CD4-positive, alpha-beta T cell treated with Interleukin-15 for 4 hours (primary cell): ENCODE data around the gene ITSN1.
"Not testable (repeated sequence)": the region's sequence is repeated elsewhere in the genome, so short reads cannot be mapped to it uniquely, and the experiment has no call there.

Experiments
- DNase-seq: peaks from one replicate; pipeline ENCODE4 v3.0.0-alpha.2; 2020; ENCODE audit warnings: low spot score

Gene ITSN1

GRCh38 chr21:33682992-33683627 lies 40.8 kb downstream of the ITSN1 start:
- DNase-seq = no peak

GRCh38 chr21:33684068-33684467 lies 41.8 kb downstream of the ITSN1 start:
- no peak for DNase-seq

DNA sequence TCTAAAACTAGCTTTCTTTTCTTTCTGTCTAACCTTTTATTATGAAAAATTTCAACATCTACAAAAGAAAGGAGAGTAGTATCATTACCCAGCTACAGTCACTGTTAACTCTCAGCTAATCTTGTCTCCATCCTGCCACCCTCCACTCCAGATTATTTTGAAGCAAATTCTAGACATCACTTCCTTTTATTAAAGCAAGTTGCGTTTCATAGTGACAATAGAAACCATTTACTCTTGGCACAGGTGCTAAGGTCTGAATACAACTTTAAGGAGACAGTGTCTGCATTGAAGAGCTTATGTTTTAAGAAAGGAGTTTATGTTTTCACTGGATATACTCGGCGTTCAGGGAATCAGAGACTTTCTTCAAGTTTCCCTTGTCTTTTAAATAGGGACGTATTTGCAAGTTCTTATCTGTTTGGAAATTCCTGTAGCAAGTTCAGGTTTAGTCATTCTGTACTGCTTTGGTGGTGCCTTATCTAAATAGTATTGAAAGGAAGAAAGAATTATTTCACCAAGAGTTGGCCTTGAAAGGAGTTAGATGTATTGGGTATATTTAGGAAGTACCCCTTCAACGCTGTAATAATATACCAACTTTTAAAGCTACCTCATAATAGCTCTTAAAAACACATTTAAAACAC lies 42.7 kb downstream of the ITSN1 start:
- no peak for DNase-seq

- DNase-seq = no peak
These were observed 43.4 kb downstream of the ITSN1 start for GRCh38 chr21:33685613-33686197.

DNA sequence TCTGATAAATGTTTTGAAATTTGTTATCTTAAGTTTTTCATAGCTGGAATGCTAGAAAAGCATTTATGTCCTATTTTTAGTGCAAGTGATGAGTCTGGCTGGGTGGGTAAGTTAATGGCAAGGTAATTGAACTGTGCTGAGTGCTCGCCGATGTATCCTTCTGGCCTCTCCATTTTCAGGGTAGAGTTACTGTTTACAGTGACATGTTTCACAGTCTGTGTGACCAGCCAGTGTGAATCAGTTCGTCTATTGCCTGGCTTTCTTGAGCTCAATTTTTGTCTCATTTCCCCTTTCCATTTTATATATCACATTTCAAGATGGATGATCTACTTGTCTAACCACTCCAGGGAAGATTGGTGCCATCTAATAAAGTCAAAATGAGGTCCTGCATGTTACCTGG lies 44.1 kb downstream of the ITSN1 start:
- no peak for DNase-seq

GRCh38 chr21:33687634-33688033 lies 45.3 kb downstream of the ITSN1 start:
- no peak for DNase-seq

- no peak for DNase-seq
These were observed 46.1 kb downstream of the ITSN1 start for GRCh38 chr21:33688353-33688752.

GRCh38 chr21:33690874-33691273 lies 48.6 kb downstream of the ITSN1 start:
- DNase-seq = no peak

DNA sequence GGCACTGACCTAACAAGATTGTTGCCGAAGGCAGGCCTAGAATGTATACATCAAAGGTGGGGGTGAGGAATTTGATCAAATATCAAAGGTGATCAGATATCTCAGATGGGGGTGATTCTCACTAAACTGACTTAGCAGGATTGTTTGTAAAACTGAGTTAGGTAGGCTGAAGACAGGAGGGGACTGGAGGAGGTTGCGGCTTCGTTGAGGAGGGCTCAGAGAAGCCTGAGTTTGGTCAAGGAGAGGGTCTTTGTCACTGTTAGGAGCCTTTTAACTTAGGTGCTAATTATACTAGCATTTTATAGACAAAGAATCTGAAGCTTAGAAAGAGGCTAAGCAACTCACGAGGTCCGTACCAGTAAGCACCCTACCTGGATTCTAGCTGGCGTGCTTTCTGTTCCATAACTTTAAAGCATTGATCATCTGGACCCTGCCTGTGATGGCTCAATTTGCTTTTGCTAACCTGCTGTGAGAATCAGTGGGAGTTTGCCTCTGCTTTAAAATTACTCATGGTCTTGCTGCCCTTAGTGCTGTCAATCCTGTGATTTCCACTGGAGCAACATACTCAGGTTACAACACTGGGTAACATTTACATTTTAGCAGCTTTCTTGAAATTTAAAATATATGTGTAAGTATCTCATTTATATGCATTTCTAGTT lies 49.8 kb downstream of the ITSN1 start:
- no peak for DNase-seq

DNA sequence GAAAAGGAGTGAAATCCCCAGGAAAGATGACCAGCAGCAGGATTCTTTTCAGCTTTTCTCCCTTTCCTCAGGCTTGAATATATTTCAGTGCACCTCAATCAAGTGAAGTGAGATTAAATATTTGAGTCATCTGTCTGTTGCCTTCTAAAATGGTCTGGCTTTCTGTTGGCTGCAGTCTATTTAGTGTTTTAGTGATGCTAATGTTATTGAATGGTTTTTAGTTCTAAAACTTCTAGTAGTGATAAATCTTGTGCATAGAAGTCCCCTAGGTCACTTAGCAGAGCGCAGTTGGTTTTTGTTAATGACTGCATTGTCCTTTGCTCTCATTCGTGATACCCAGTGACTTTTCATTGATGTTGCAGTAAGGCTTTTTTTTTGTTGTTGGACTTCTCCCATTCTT lies 53.5 kb downstream of the ITSN1 start:
- no peak for DNase-seq

DNA sequence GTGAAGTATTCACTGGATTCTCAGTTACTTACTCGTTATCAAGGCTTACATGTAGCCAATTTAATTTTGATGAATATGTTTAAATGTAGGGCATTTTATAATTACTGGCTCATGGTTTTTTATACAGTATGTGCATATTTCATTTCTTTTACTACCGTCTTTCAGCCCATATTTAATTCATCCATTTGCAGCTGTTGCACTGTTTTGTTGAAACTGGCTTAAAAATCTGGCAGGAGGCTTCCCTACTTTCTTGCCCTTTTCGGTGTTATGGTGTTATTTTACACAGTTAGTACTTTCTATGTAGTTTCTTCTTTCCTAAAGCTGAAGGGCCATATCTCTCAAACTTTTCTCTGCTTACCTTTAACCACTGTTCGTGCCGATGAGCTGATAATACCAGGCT lies 54.2 kb downstream of the ITSN1 start:
- no peak for DNase-seq

GRCh38 chr21:33698087-33698860 lies 56.0 kb downstream of the ITSN1 start:
- DNase-seq = no peak

- DNase-seq = no peak
These were observed 57.0 kb downstream of the ITSN1 start for GRCh38 chr21:33699277-33699676.

DNA sequence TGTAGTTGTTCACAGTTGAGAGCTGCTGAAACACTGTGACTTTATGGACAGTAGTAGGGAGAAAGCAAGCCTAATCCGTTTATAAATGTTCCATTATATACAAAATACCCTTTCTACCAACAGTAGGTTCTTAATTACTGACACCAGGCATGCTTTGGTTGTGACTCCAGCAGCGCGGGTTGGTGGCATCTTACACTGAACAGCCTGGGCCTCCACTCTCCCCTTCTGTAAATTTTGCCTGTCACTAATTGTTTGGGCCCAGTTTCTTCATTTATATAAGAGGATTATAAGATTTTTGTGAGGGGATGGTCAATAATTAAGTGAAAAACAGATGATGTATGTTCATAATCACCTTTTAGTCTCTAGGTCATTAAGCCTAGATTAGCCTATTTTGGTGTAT lies 58.2 kb downstream of the ITSN1 start:
- no peak for DNase-seq

GRCh38 chr21:33703750-33704606 lies 61.7 kb downstream of the ITSN1 start:
- no peak for DNase-seq

GRCh38 chr21:33707846-33708245 lies 65.5 kb downstream of the ITSN1 start:
- DNase-seq = no peak

GRCh38 chr21:33708874-33709273 lies 66.6 kb downstream of the ITSN1 start:
- no peak for DNase-seq

DNA sequence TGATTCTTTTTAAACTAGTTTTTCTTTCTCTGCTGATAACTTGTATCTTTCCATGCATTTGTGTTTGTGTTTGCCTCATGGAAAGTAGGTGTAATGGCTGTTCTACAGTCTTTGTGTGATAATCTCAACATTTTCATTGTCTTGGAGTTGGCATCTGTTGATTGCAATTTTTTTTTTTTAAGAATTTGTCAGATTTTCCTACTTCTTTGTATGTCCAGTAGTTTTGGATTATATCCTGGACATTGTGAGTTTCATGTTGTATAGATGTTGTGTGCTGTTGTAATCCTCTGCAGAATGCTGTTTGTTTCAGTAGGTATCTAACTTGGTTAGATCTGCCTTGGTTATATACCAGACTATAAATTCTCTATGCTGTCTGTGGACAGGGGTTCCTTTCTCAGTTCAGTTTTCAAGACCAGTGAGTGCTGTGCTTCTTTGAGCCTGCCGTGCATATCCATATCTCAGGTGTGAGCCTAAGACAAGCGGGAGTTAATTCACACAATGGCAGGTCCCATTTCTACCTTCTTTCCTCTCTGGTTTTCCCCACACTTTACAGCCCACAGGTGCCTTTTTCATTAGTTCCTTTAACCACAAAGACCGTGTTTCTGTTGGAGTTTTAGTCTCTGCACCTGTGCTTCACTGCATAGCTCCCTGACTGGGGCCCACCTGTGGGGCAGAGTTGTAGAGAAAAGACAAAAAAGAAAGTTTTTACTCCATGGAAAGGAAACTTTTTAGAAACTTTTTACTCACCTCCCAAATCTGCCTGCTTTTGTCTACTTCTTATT lies 69.9 kb downstream of the ITSN1 start:
- DNase-seq = no peak

GRCh38 chr21:33721081-33721480 lies 78.8 kb downstream of the ITSN1 start:
- DNase-seq = no peak

GRCh38 chr21:33729139-33729538 lies 86.8 kb downstream of the ITSN1 start:
- not testable (repeated sequence) for DNase-seq

DNA sequence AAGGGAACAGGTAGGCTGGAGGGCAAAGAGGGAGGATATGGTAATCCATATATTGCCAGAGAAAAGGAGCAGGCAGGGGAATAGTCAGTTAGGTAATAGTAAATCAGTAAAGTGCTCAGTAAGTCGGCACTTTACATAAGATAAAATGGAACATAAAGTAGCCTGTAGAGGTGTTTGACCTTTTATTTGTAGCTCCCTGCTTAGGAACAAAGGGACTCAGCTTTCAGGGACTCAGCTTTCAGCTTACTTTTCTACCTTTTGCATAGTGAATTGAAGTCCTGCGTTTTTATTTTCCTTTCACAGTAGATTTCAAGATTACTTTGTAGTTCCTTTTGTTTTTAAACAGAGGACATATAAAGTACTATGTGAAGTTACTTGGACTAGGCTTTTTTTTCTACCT lies 87.3 kb downstream of the ITSN1 start:
- DNase-seq = no peak
